Measurements from ENCODE around the gene GIMAP1.

The GIMAP1 gene

DNA sequence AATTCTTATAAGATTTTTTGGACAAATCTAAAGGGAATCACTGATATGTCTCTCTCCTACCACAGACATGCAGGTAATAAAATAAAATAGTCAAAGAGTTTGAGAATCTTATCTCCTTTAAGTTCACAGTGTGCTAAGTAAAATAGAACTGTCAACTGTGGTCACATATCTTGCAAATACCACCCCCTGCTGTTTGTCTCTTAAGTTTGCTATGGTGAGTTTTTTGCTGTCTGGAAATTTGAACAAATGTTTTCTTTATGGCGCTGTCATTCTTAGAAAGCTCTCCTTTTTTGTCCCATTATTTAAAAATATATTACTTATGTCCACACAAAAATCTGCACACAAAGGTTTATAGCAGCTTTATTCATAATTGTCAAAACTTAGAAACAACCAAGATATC is 40.4 kb downstream of the GIMAP1 start:
- H3K9ac ChIP-seq (ENCODE audit: low read depth in 1 of 2, low read length in 2 of 2), result no peak overlapping the region
- H3K4me1 ChIP-seq (ENCODE audit: control insufficient read depth in 2 of 2, insufficient read depth in 2 of 2, low read length in 2 of 2), result peaks cover 0 to 3% of the 10 kb centered on the region in 2 donors
- no peak overlapping the region for H3K4me3 ChIP-seq (ENCODE audit: low read length in 2 of 2)
- no peaks in the 10 kb centered on the region for H3K27me3 ChIP-seq (ENCODE audit: control insufficient read depth in 2 of 2, insufficient read depth in 2 of 2, low read length in 2 of 2)
- H3K36me3 ChIP-seq (ENCODE audit: control insufficient read depth in 2 of 2, insufficient read depth in 2 of 2, low read length in 2 of 2), result no peaks in the 10 kb centered on the region
- H3K9me3 ChIP-seq (ENCODE audit: control insufficient read depth in 2 of 2, low read length in 2 of 2), result no peaks in the 10 kb centered on the region
- no peak overlapping the region for H3K27ac ChIP-seq (ENCODE audit: low read depth in 2 of 2, low read length in 2 of 2)

DNA sequence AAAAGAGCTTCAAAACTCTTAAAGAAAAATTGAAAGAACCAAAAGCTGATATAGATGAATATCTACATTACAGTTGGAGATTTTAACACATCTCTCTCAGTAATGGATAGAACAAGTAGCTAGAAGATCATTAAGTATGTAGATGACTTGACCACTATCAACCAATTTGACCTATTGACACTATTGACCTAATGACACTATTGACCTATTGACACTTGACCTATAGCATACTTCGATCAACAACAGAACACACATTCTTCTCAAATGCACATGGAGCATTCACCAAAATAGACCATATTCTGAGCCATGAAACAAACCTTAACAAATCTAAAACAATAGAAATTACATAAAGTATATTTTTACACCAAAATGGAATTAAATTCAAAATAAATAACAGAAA is 43.1 kb downstream of the GIMAP1 start:
- H3K27ac ChIP-seq (ENCODE audit: low read depth in 2 of 2, low read length in 2 of 2), result no peak overlapping the region
- H3K27me3 ChIP-seq (ENCODE audit: control insufficient read depth in 2 of 2, insufficient read depth in 2 of 2, low read length in 2 of 2), result no peaks in the 10 kb centered on the region
- H3K4me1 ChIP-seq (ENCODE audit: control insufficient read depth in 2 of 2, insufficient read depth in 2 of 2, low read length in 2 of 2), result peaks cover 0 to 3% of the 10 kb centered on the region in 2 donors
- no peaks in the 10 kb centered on the region for H3K36me3 ChIP-seq (ENCODE audit: control insufficient read depth in 2 of 2, insufficient read depth in 2 of 2, low read length in 2 of 2)
- H3K4me3 ChIP-seq (ENCODE audit: low read length in 2 of 2), result no peak overlapping the region
- H3K9ac ChIP-seq (ENCODE audit: low read depth in 1 of 2, low read length in 2 of 2), result no peak overlapping the region
- H3K9me3 ChIP-seq (ENCODE audit: control insufficient read depth in 2 of 2, low read length in 2 of 2), result no peaks in the 10 kb centered on the region

DNA sequence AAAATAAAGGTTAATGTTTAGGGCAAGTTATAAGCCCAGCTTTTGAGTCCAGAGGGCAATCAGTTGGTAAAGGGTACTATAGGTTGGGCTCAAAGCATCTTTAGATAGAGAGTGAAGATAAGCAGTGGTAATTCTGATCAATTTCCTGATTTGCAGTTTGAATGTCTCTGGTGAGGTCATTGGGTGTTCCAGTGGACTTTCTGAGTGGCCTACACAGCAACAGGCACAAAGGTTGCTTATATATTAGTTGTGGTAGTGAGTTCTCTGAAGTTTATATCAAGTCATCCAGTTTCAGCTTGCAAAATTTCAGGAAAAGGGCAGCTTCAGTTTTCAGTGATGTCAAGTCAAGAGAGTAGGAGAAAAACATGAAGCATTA is 49.9 kb downstream of the GIMAP1 start:
- Histone ChIP-seq H3K4me1 (ENCODE audit: control insufficient read depth in 2 of 2, insufficient read depth in 2 of 2, low read length in 2 of 2) (peaks cover 0 to 3% of the 10 kb centered on the region in 2 donors), H3K4me3 (ENCODE audit: low read length in 2 of 2) (no peak overlapping the region), H3K27me3 (ENCODE audit: control insufficient read depth in 2 of 2, insufficient read depth in 2 of 2, low read length in 2 of 2) (no peaks in the 10 kb centered on the region), H3K36me3 (ENCODE audit: control insufficient read depth in 2 of 2, insufficient read depth in 2 of 2, low read length in 2 of 2) (no peaks in the 10 kb centered on the region), H3K27ac (ENCODE audit: low read depth in 2 of 2, low read length in 2 of 2) (no peak overlapping the region), H3K9me3 (ENCODE audit: control insufficient read depth in 2 of 2, low read length in 2 of 2) (no peaks in the 10 kb centered on the region), H3K9ac (ENCODE audit: low read depth in 1 of 2, low read length in 2 of 2) (no peak overlapping the region)

DNA sequence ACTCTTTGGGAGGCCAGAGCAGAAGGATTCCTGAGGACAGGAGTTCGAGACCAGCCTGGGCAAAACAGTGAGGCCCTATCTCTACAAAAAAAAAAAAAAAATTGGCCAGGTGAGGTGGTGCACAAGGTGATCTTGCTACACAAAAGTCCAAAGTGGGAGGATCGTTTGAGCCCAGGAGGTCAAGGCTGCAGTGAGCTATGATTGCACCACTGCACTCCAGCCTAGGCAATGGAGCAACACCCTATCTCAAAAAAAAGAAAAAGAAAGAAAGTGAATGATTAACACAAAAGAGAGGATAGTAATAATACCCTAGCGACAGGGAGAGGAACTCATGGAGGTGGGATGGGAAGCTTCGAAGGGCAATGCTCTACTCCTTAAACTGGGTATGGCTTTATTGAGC is 53.4 kb downstream of the GIMAP1 start:
- no peaks in the 10 kb centered on the region for H3K9me3 ChIP-seq (ENCODE audit: control insufficient read depth in 2 of 2, low read length in 2 of 2)
- H3K4me3 ChIP-seq (ENCODE audit: low read length in 2 of 2), result no peak overlapping the region
- H3K27me3 ChIP-seq (ENCODE audit: control insufficient read depth in 2 of 2, insufficient read depth in 2 of 2, low read length in 2 of 2), result no peaks in the 10 kb centered on the region
- no peaks in the 10 kb centered on the region for H3K36me3 ChIP-seq (ENCODE audit: control insufficient read depth in 2 of 2, insufficient read depth in 2 of 2, low read length in 2 of 2)
- peaks cover 0 to 3% of the 10 kb centered on the region in 2 donors for H3K4me1 ChIP-seq (ENCODE audit: control insufficient read depth in 2 of 2, insufficient read depth in 2 of 2, low read length in 2 of 2)
- H3K9ac ChIP-seq (ENCODE audit: low read depth in 1 of 2, low read length in 2 of 2), result no peak overlapping the region
- H3K27ac ChIP-seq (ENCODE audit: low read depth in 2 of 2, low read length in 2 of 2), result no peak overlapping the region

Measured in mucosa of rectum (tissue), 2 donors.